Measurements from ENCODE around the gene SSH3.

The SSH3 gene

GRCh38 chr11:67353317-67354074 is 50.2 kb downstream of the SSH3 start, which contains the start of gene POLD4:
Gene POLD4 (minus strand): TSS chr11:67353546. CDS start chr11:67353399, 147 bp downstream.
- DNase-seq (ENCODE audit: insufficient read length, low spot score) (peak; percentile 96), FAIRE-seq (no peak)
- TF ChIP-seq CTCF (IDR thresholded peaks at IDR 0.05; ENCODE audit: insufficient read depth, missing control alignments), result no peak

GRCh38 chr11:67354075-67355022 is 51.0 kb downstream of the SSH3 start:
- DNase-seq (ENCODE audit: insufficient read length, low spot score) (peak; percentile 9), FAIRE-seq (no peak)
- TF ChIP-seq CTCF (IDR thresholded peaks at IDR 0.05; ENCODE audit: insufficient read depth, missing control alignments), result no peak

- FAIRE-seq, result no peak
- peak; percentile 3 for DNase-seq (ENCODE audit: insufficient read length, low spot score)
- TF ChIP-seq CTCF (IDR thresholded peaks at IDR 0.05; ENCODE audit: insufficient read depth, missing control alignments), result no peak
Measured at GRCh38 chr11:67355023-67355793, 51.9 kb downstream of the SSH3 start.

GRCh38 chr11:67355794-67356386 is 52.6 kb downstream of the SSH3 start:
- FAIRE-seq, result no peak
- DNase-seq (ENCODE audit: insufficient read length, low spot score), result no peak
- no peak for TF ChIP-seq CTCF (IDR thresholded peaks at IDR 0.05; ENCODE audit: insufficient read depth, missing control alignments)

GRCh38 chr11:67356387-67356863 is 53.1 kb downstream of the SSH3 start:
- TF ChIP-seq CTCF (IDR thresholded peaks at IDR 0.05; ENCODE audit: insufficient read depth, missing control alignments), result no peak
- peak; percentile 10 for DNase-seq (ENCODE audit: insufficient read length, low spot score)
- FAIRE-seq, result no peak

GRCh38 chr11:67356864-67357561 is 53.7 kb downstream of the SSH3 start:
- DNase-seq (ENCODE audit: insufficient read length, low spot score), result peak; percentile 87
- peak; percentile 93 for TF ChIP-seq CTCF (IDR thresholded peaks at IDR 0.05; ENCODE audit: insufficient read depth, missing control alignments)
- no peak for FAIRE-seq

All from D721Med (cell line).